Measurements from ENCODE around the gene ZNF275. TPM values are rescaled to one million over a fixed set of nuclear protein-coding genes. Genes with fewer than 3 reads are reported as not detected.
A peak's percentile ranks its signal among the peaks of the same experiment; 100 is the strongest.
"Not testable (repeated sequence)": the region's sequence is repeated elsewhere in the genome, so short reads cannot be mapped to it uniquely, and the experiment has no call there.

ZNF275 gene
- total RNA-seq, 2 experiments from 2014 or later: 19.6 to 20.2 TPM

GRCh38 chrX:153318811-153319210 is 15.1 kb upstream of the ZNF275 start:
- BruUV-seq (replicated peaks): no TSS peak
- H2AFZ ChIP-seq (ENCODE audit: low read length): no peak overlapping the region
- no peak overlapping the region for H3K4me2 ChIP-seq (ENCODE audit: low read length)
- TF ChIP-seq EZH2phosphoT487 (IDR thresholded peaks at IDR 0.05; ENCODE audit: borderline replicate concordance, low read depth, low read length) (no peak), CTCF (conservative IDR thresholded peaks at IDR 0.05; ENCODE audit: low read length) (no peak)
- no peaks in the 10 kb centered on the region for H3K9me3 ChIP-seq (ENCODE audit: low read length)
- no peaks in the 10 kb centered on the region for H4K20me1 ChIP-seq (ENCODE audit: insufficient read depth, low read length)
- H3K27ac ChIP-seq (ENCODE audit: low read depth, low read length, poor library complexity, severe bottlenecking): no peak overlapping the region
- no peaks in the 10 kb centered on the region for H3K36me3 ChIP-seq (ENCODE audit: insufficient read depth, low read length)
- H3K4me1 ChIP-seq (ENCODE audit: insufficient read depth, low read length, poor library complexity, severe bottlenecking): no peaks in the 10 kb centered on the region
- no peaks in the 10 kb centered on the region for H3K9me2 ChIP-seq (ENCODE audit: insufficient read depth, low read length)
- no peak overlapping the region for H3K4me3 ChIP-seq (ENCODE audit: low read depth, low read length, poor library complexity, severe bottlenecking)
- DNase-seq (ENCODE audit: low spot score): no peak
- intact Hi-C loops (cut with micrococcal nuclease; ENCODE audit: unreplicated experiment): no loop called here
- POLR2A ChIA-PET: no interaction called here
- no peaks in the 10 kb centered on the region for H3K79me2 ChIP-seq (ENCODE audit: insufficient read depth, low read depth, low read length)
- CTCF ChIA-PET (ENCODE audit: unreplicated experiment): no interaction called here

- no peak overlapping the region for H3K4me2 ChIP-seq (ENCODE audit: low read length)
- CTCF ChIA-PET (ENCODE audit: unreplicated experiment): no interaction called here
- BruUV-seq (replicated peaks): no TSS peak
- H3K36me3 ChIP-seq (ENCODE audit: insufficient read depth, low read length): no peaks in the 10 kb centered on the region
- no peaks in the 10 kb centered on the region for H3K9me3 ChIP-seq (ENCODE audit: low read length)
- H2AFZ ChIP-seq (ENCODE audit: low read length): no peak overlapping the region
- H4K20me1 ChIP-seq (ENCODE audit: insufficient read depth, low read length): no peaks in the 10 kb centered on the region
- DNase-seq (ENCODE audit: low spot score): peak; percentile 46
- TF ChIP-seq CTCF (conservative IDR thresholded peaks at IDR 0.05; ENCODE audit: low read length) (no peak), EZH2phosphoT487 (IDR thresholded peaks at IDR 0.05; ENCODE audit: borderline replicate concordance, low read depth, low read length) (no peak)
- no peak overlapping the region for H3K4me3 ChIP-seq (ENCODE audit: low read depth, low read length, poor library complexity, severe bottlenecking)
- intact Hi-C loops (cut with micrococcal nuclease; ENCODE audit: unreplicated experiment): no loop called here
- no peaks in the 10 kb centered on the region for H3K79me2 ChIP-seq (ENCODE audit: insufficient read depth, low read depth, low read length)
- H3K27ac ChIP-seq (ENCODE audit: low read depth, low read length, poor library complexity, severe bottlenecking): no peak overlapping the region
- POLR2A ChIA-PET: no interaction called here
- H3K9me2 ChIP-seq (ENCODE audit: insufficient read depth, low read length): no peaks in the 10 kb centered on the region
- H3K4me1 ChIP-seq (ENCODE audit: insufficient read depth, low read length, poor library complexity, severe bottlenecking): no peaks in the 10 kb centered on the region
These were observed 14.5 kb upstream of the ZNF275 start for GRCh38 chrX:153319295-153320046.

- H3K27ac ChIP-seq (ENCODE audit: low read depth, low read length, poor library complexity, severe bottlenecking); POLR2A ChIA-PET; H3K79me2 ChIP-seq (ENCODE audit: insufficient read depth, low read depth, low read length); H3K36me3 ChIP-seq (ENCODE audit: insufficient read depth, low read length); intact Hi-C loops (cut with micrococcal nuclease; ENCODE audit: unreplicated experiment); H3K9me2 ChIP-seq (ENCODE audit: insufficient read depth, low read length); CTCF ChIA-PET (ENCODE audit: unreplicated experiment); DNase-seq (ENCODE audit: low spot score); H4K20me1 ChIP-seq (ENCODE audit: insufficient read depth, low read length); H2AFZ ChIP-seq (ENCODE audit: low read length); H3K4me1 ChIP-seq (ENCODE audit: insufficient read depth, low read length, poor library complexity, severe bottlenecking); H3K4me2 ChIP-seq (ENCODE audit: low read length); H3K4me3 ChIP-seq (ENCODE audit: low read depth, low read length, poor library complexity, severe bottlenecking); BruUV-seq (replicated peaks); H3K9me3 ChIP-seq (ENCODE audit: low read length): not testable (repeated sequence)
These were observed 13.9 kb upstream of the ZNF275 start for GRCh38 chrX:153320047-153320443.
